AG09319 (cell line): ENCODE data around the gene MESD.

Source experiments
- DNase-seq: peaks from one replicate; pipeline ENCODE4 v3.0.0-alpha.2; 2010; ENCODE audit warnings: low read depth; ENCODE audit errors: extremely low read depth
- TF ChIP-seq, protein P1 (sequence below): IDR thresholded peaks from 2 replicates; pipeline ENCODE4 v1.5.1; 2011; ENCODE audit warnings: low read depth, mild to moderate bottlenecking, inconsistent platforms, low read length, moderate library complexity

The MESD gene

DNA sequence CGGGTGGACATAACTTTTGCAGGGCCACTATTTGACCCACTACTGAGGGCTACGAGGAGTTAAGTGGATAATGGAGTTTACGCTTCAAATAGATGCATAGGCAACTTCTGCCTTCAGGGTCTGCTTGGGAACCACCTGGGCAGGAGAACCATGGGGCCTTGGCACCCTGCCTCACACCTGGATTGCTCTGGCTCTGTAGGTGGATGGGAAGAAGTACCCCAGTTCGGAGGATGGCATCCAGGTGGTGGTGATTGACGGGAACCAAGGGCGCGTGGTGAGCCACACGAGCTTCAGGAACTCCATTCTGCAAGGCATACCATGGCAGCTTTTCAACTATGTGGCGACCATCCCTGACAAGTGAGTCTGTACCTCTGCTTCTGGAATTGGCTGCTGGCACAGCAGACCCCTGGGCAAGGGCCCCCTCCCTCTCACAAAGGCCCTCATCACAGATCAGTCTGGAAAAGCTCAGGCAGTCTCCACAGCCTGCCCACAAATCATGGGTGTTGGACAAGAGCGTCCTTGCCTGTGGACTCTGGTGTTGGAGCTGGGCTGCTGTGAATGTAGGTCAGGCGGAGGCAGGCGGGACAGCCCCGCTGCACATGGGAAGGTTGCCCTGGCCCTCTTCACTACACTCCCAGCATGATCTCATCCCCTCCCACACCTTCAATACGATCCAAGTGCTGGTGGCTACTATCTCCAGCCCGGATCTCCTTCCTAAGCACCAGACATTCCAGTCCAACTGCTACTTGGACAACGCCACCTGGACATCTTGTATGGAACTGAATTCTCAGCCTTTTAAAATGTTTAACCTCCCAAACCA, 46.7 kb downstream of the MESD start:
- no peak for DNase-seq
- TF ChIP-seq, protein P1, sequence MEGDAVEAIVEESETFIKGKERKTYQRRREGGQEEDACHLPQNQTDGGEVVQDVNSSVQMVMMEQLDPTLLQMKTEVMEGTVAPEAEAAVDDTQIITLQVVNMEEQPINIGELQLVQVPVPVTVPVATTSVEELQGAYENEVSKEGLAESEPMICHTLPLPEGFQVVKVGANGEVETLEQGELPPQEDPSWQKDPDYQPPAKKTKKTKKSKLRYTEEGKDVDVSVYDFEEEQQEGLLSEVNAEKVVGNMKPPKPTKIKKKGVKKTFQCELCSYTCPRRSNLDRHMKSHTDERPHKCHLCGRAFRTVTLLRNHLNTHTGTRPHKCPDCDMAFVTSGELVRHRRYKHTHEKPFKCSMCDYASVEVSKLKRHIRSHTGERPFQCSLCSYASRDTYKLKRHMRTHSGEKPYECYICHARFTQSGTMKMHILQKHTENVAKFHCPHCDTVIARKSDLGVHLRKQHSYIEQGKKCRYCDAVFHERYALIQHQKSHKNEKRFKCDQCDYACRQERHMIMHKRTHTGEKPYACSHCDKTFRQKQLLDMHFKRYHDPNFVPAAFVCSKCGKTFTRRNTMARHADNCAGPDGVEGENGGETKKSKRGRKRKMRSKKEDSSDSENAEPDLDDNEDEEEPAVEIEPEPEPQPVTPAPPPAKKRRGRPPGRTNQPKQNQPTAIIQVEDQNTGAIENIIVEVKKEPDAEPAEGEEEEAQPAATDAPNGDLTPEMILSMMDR, result no peak

- no peak for DNase-seq
- TF ChIP-seq, protein P1, result no peak
Measured at GRCh38 chr15:80942266-80942665, 47.4 kb downstream of the MESD start.

GRCh38 chr15:80940851-80941250, 48.8 kb downstream of the MESD start:
- TF ChIP-seq, protein P1, result no peak
- no peak for DNase-seq

- TF ChIP-seq, protein P1, result no peak
- no peak for DNase-seq
Measured at GRCh38 chr15:80940331-80940730, 49.3 kb downstream of the MESD start.

- TF ChIP-seq, protein P1, result no peak
- DNase-seq, result no peak
Measured at GRCh38 chr15:80939216-80939615, 50.4 kb downstream of the MESD start.

- TF ChIP-seq, protein P1, result no peak
- DNase-seq, result no peak
Measured at GRCh38 chr15:80937718-80938117, 51.9 kb downstream of the MESD start.

DNA sequence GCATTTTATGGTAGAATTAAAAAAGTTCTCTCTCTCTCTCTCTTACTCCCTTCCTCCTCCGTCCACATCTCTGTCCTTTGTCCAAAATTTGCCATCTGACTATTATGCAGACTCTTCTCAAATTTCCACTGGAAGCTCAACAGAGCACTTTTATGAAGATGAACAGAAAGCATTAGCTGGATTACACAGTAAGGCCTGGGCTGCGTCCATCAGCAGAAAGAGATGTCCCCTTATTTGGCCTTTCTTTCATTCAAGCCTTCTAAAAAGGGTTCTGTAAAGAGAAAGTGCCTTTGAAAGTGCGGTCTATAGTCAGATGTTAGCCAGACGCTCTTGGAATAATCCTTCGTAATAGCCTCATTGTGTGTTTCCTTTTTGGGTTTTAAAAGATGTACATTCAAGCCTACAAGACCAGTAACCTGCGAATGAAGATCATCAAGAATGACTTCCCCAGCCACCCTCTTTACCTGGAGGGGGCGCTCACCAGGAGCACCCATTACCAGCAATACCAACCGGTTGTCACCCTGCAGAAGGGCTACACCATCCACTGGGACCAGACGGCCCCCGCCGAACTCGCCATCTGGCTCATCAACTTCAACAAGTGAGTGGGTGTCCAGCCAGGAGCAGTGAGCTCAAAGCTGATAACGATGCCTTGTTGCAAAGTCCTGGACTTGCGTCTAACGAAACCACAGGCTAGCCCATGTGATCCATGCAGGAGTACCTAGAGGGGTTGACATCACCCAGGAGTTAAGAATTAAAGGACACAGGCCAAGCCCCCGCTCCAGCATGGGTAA, 53.1 kb downstream of the MESD start:
- no peak for DNase-seq
- TF ChIP-seq, protein P1, result no peak; the same call in 1 of the 2 replicates
